HepG2 (cell line): Measurements from ENCODE around the gene CADPS. TPM values are rescaled to one million over a fixed set of nuclear protein-coding genes. Genes with fewer than 3 reads are reported as not detected.

Experiments
- ATAC-seq: fragments of 200-7000 bp; cut with Tn5 transposase; 3 replicates; pipeline ENCODE4 v1.9.1; 2020; ENCODE audit warnings: mild to moderate bottlenecking, moderate library complexity
- BruUV-seq: library from RNA; stranded (reverse); fragments of 400-500 nt; replicated peaks from 2 replicates; lab custom pipeline; 2021; lab: Mats Ljungman, UMichigan
- CTCF ChIA-PET: fragments of 300-600 bp; formaldehyde crosslinking; extraction: SDS; loops from one replicate; lab custom pipeline; 2021; ENCODE audit warnings: low total read pairs, inconsistent platforms, low intra/inter-chr PET ratio; lab: Yijun Ruan, JAX
- POLR2A ChIA-PET: fragments of 350-600 bp; sonication (Branson Sonifier 250); formaldehyde crosslinking; loops from one replicate; lab custom pipeline; 2020; ENCODE audit warnings: antibody characterized with exemption, inconsistent platforms; lab: Yijun Ruan, JAX
- DNase-seq: peaks from one replicate; pipeline ENCODE4 v3.0.0-alpha.2; 2015; ENCODE audit warnings: low spot score
- FAIRE-seq: peaks from 3 replicates; lab custom pipeline; 2011; peaks lifted over from hg19 to GRCh38; lab: Jason Lieb, UNC
- H2AFZ ChIP-seq: one replicate; pipeline ENCODE4 v1.6.1; 2011; ENCODE audit warnings: low read length, inconsistent platforms
- H3K27ac ChIP-seq: fragments of 300-600 bp; 3 replicates; pipeline ENCODE4 v1.8.0; 2011; ENCODE audit warnings: mixed run types, mild to moderate bottlenecking, mixed read lengths, low read length, inconsistent platforms; ENCODE audit not compliant: insufficient read depth; ENCODE audit errors: extremely low read length
- H3K27me3 ChIP-seq, 2 experiments: fragments of 200-600 bp in 1 of 2; 2 replicates in 1 of 2; 3 replicates in 1 of 2; pipeline versions ENCODE4 v1.6.0 to v1.8.0; 2011; ENCODE audit warnings: low read length in 2 of 2, mild to moderate bottlenecking in 2 of 2, moderate library complexity in 2 of 2, inconsistent platforms in 1 of 2; ENCODE audit not compliant: insufficient read depth in 2 of 2, control insufficient read depth in 1 of 2
- H3K36me3 ChIP-seq, 2 experiments: fragments of 200-600 bp in 1 of 2; replicated peaks in 1 of 2; 2 replicates in 1 of 2; 3 replicates in 1 of 2; pipeline versions ENCODE4 v1.5.1 to v1.8.0; 2011; ENCODE audit warnings: low read length in 2 of 2, inconsistent platforms in 1 of 2; ENCODE audit not compliant: insufficient read depth in 2 of 2, control insufficient read depth in 1 of 2
- H3K4me1 ChIP-seq: 2 replicates; pipeline ENCODE4 v1.5.1; 2012; ENCODE audit warnings: low read length, inconsistent platforms; ENCODE audit not compliant: insufficient read depth
- H3K4me2 ChIP-seq: 2 replicates; pipeline ENCODE4 v1.6.0; 2011; ENCODE audit warnings: low read depth, low read length, inconsistent platforms
- H3K4me3 ChIP-seq, 3 experiments: fragments of 200-600 bp in 1 of 3; sonication (generic), shearing (Covaris generic) in 1 of 3; replicated peaks in 1 of 3; 2 replicates each; pipeline ENCODE4 v1.5.1; 2011 to 2016; ENCODE audit warnings: low read length in 3 of 3, inconsistent platforms in 2 of 3, low read depth in 2 of 3, mild to moderate bottlenecking in 2 of 3, control low read depth in 1 of 3, mixed read lengths in 1 of 3; ENCODE audit not compliant: insufficient read depth in 1 of 3
- H3K79me2 ChIP-seq: one replicate; pipeline ENCODE4 v1.6.1; 2011; ENCODE audit warnings: low read length, inconsistent platforms; ENCODE audit not compliant: insufficient read depth
- H3K9ac ChIP-seq: 2 replicates; pipeline ENCODE4 v1.6.0; 2011; ENCODE audit warnings: mild to moderate bottlenecking, low read depth, low read length, inconsistent platforms; ENCODE audit not compliant: insufficient read depth
- H3K9me3 ChIP-seq: 2 replicates; pipeline ENCODE4 v1.5.1; 2012; ENCODE audit warnings: mild to moderate bottlenecking, low read length
- H4K20me1 ChIP-seq: 2 replicates; pipeline ENCODE4 v1.6.0; 2011; ENCODE audit warnings: inconsistent platforms, mild to moderate bottlenecking, low read length, moderate library complexity; ENCODE audit not compliant: insufficient read depth
- ARNTL ChIP-seq: sonication (generic); formaldehyde crosslinking; IDR thresholded peaks from 2 replicates; pipeline ENCODE4 v1.4.0; 2020; ENCODE audit warnings: mild to moderate bottlenecking, missing genetic modification reagents
- FOSL1 ChIP-seq: sonication (generic); formaldehyde crosslinking; IDR thresholded peaks from 2 replicates; pipeline ENCODE4 v1.9.0; 2021; ENCODE audit warnings: missing genetic modification reagents, borderline replicate concordance
- HNRNPLL ChIP-seq: fragments of 200-400 bp; formaldehyde crosslinking; IDR thresholded peaks from 2 replicates; pipeline ENCODE4 v1.6.1; 2017; ENCODE audit warnings: mild to moderate bottlenecking, low read depth, low read length; ENCODE audit not compliant: poor library complexity, severe bottlenecking
- KLF9 ChIP-seq: IDR thresholded peaks from 2 replicates; pipeline ENCODE4 v1.6.1; 2016; ENCODE audit warnings: low read depth
- PCBP1 ChIP-seq: fragments of 200-400 bp; formaldehyde crosslinking; IDR thresholded peaks from 2 replicates; pipeline ENCODE4 v1.6.1; 2017; ENCODE audit warnings: mild to moderate bottlenecking, low read depth, low read length, borderline replicate concordance
- RORA ChIP-seq: sonication (generic); formaldehyde crosslinking; IDR thresholded peaks from 2 replicates; pipeline ENCODE4 v1.5.0; 2020; ENCODE audit warnings: mild to moderate bottlenecking, missing genetic modification reagents, moderate library complexity
- RXRA ChIP-seq: sonication (generic); formaldehyde crosslinking; IDR thresholded peaks from 2 replicates; pipeline ENCODE4 v1.5.1; 2020; ENCODE audit warnings: missing genetic modification reagents
- ZNF138 ChIP-seq: sonication (generic); formaldehyde crosslinking; IDR thresholded peaks from 2 replicates; pipeline ENCODE4 v1.5.0; 2020; ENCODE audit warnings: mild to moderate bottlenecking, low read depth, missing genetic modification reagents
- ZNF251 ChIP-seq: sonication (generic); formaldehyde crosslinking; IDR thresholded peaks from 2 replicates; pipeline ENCODE4 v1.9.0; 2021; ENCODE audit warnings: mild to moderate bottlenecking, missing genetic modification reagents
- ZNF589 ChIP-seq: sonication (generic); formaldehyde crosslinking; conservative IDR thresholded peaks from 2 replicates; pipeline ENCODE4 v1.8.0; 2022; ENCODE audit warnings: mild to moderate bottlenecking, moderate library complexity, missing genetic modification reagents
- ZNF772 ChIP-seq: sonication (generic); formaldehyde crosslinking; IDR thresholded peaks from 2 replicates; pipeline ENCODE4 v1.5.0; 2020; ENCODE audit warnings: mild to moderate bottlenecking, missing genetic modification reagents
- WGBS: methylation state at CpG from one replicate; pipeline ENCODE4 v1.1.6; 2017; ENCODE audit warnings: low lambda C conversion rate; 5-methylcytosine and 5-hydroxymethylcytosine counted together
- in situ Hi-C: cut with HindIII; loops from 2 replicates; pipeline ENCODE4 v1.10.0; 2017; ENCODE audit warnings: low pct_unique_long_range_greater_than_20kb; ENCODE audit not compliant: extremely low pct_ligation_motif_present
- intact Hi-C: fragments of 100-400 bp; cut with micrococcal nuclease; formaldehyde crosslinking; loops from one replicate; pipeline ENCODE4 v1.10.0; 2022; ENCODE audit not compliant: unreplicated experiment
- polyA plus RNA-seq, 8 experiments: library from polyadenylated mRNA; depleted of rRNA in 3 of 8; stranded (reverse) in 7 of 8; unstranded in 1 of 8; fragments of >200 nt; fragmentation: Illumina TruSeq in 4 of 8; extraction: Trizol in 4 of 8; gene quantifications; 2 replicates each; pipeline versions ENCODE4 v1.2.1 to v1.2.3, GENCODE V29; 2011 to 2016; ENCODE audit warnings: low read depth in 4 of 8, missing spikeins in 1 of 8, mixed read lengths in 1 of 8; ENCODE audit not compliant: insufficient read depth in 1 of 8
- total RNA-seq, 5 experiments: library from RNA; depleted of rRNA; stranded (reverse); fragments of >200 nt; fragmentation: Illumina TruSeq; extraction: Trizol; gene quantifications; 2 replicates each; pipeline ENCODE4 v1.2.3, GENCODE V29; 2016; ENCODE audit warnings: low read depth in 1 of 5
- TF ChIP-seq, protein P1 (sequence below): sonication (generic); formaldehyde crosslinking; conservative IDR thresholded peaks from 2 replicates; pipeline ENCODE4 v1.8.0; 2022; ENCODE audit warnings: missing genetic modification reagents
- TF ChIP-seq, protein P2 (sequence below): sonication (generic); formaldehyde crosslinking; IDR thresholded peaks from 2 replicates; pipeline ENCODE4 v1.5.1; 2020; ENCODE audit warnings: mild to moderate bottlenecking, missing genetic modification reagents, borderline replicate concordance

CADPS gene
- total and polyA plus RNA-seq, 2 of the 13 experiments (the other 11 are each of a cell fraction or from before 2014, with no cell fraction given), result not detected

DNA sequence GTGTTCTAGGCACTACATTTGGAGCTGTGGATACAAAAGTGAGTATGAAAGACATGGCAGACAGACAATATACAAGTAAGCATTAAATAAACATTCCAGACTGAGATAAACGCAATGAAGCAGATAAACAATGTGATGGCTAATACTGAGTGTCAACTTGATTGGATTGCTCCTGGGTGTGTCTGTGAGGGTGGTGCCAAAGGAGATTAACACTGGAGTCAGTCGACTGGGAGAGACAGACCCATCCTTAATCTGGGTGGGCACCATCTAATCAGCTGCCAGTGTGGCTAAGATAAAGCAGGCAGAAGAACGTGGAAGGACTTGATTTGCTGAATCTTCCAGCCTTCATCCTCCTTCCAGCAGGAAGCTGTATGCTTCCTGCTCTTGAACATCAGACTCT, 77.2 kb downstream of the CADPS start:
- H3K9me3 ChIP-seq, result no peaks in the 10 kb centered on the region
- no peak for DNase-seq
- H3K4me3 ChIP-seq, result no peak overlapping the region
- no peaks in the 10 kb centered on the region for H3K4me1 ChIP-seq
- H3K36me3 ChIP-seq, result no peaks in the 10 kb centered on the region
- TF ChIP-seq ZNF589 (CRISPR knock-in tag) (no peak), ZNF772 (CRISPR knock-in tag) (no peak), HNRNPLL (no peak), RORA (CRISPR knock-in tag) (no peak), PCBP1 (no peak), RXRA (no peak), ARNTL (CRISPR knock-in tag) (no peak), ZNF251 (CRISPR knock-in tag) (no peak), FOSL1 (no peak), ZNF138 (no peak), KLF9 (CRISPR knock-in tag) (no peak)
- TF ChIP-seq, protein P1, sequence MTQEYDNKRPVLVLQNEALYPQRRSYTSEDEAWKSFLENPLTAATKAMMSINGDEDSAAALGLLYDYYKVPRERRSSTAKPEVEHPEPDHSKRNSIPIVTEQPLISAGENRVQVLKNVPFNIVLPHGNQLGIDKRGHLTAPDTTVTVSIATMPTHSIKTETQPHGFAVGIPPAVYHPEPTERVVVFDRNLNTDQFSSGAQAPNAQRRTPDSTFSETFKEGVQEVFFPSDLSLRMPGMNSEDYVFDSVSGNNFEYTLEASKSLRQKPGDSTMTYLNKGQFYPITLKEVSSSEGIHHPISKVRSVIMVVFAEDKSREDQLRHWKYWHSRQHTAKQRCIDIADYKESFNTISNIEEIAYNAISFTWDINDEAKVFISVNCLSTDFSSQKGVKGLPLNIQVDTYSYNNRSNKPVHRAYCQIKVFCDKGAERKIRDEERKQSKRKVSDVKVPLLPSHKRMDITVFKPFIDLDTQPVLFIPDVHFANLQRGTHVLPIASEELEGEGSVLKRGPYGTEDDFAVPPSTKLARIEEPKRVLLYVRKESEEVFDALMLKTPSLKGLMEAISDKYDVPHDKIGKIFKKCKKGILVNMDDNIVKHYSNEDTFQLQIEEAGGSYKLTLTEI (CRISPR knock-in tag), result no peak
- TF ChIP-seq, protein P2, sequence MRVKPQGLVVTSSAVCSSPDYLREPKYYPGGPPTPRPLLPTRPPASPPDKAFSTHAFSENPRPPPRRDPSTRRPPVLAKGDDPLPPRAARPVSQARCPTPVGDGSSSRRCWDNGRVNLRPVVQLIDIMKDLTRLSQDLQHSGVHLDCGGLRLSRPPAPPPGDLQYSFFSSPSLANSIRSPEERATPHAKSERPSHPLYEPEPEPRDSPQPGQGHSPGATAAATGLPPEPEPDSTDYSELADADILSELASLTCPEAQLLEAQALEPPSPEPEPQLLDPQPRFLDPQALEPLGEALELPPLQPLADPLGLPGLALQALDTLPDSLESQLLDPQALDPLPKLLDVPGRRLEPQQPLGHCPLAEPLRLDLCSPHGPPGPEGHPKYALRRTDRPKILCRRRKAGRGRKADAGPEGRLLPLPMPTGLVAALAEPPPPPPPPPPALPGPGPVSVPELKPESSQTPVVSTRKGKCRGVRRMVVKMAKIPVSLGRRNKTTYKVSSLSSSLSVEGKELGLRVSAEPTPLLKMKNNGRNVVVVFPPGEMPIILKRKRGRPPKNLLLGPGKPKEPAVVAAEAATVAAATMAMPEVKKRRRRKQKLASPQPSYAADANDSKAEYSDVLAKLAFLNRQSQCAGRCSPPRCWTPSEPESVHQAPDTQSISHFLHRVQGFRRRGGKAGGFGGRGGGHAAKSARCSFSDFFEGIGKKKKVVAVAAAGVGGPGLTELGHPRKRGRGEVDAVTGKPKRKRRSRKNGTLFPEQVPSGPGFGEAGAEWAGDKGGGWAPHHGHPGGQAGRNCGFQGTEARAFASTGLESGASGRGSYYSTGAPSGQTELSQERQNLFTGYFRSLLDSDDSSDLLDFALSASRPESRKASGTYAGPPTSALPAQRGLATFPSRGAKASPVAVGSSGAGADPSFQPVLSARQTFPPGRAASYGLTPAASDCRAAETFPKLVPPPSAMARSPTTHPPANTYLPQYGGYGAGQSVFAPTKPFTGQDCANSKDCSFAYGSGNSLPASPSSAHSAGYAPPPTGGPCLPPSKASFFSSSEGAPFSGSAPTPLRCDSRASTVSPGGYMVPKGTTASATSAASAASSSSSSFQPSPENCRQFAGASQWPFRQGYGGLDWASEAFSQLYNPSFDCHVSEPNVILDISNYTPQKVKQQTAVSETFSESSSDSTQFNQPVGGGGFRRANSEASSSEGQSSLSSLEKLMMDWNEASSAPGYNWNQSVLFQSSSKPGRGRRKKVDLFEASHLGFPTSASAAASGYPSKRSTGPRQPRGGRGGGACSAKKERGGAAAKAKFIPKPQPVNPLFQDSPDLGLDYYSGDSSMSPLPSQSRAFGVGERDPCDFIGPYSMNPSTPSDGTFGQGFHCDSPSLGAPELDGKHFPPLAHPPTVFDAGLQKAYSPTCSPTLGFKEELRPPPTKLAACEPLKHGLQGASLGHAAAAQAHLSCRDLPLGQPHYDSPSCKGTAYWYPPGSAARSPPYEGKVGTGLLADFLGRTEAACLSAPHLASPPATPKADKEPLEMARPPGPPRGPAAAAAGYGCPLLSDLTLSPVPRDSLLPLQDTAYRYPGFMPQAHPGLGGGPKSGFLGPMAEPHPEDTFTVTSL (CRISPR knock-in tag), result no peak
- FAIRE-seq, result no peak
- H3K4me2 ChIP-seq, result no peak overlapping the region
- no peak overlapping the region for H2AFZ ChIP-seq
- H3K79me2 ChIP-seq, result no peaks in the 10 kb centered on the region
- no peaks in the 10 kb centered on the region for H4K20me1 ChIP-seq
- WGBS, result 0% methylated on average over 3 of the region's 3 CpGs
- in situ Hi-C loops (no loop called here), intact Hi-C loops (no loop called here)
- CTCF ChIA-PET, result no interaction called here
- no peak for ATAC-seq
- POLR2A ChIA-PET, result no interaction called here
- BruUV-seq, result no TSS peak
- no peak overlapping the region for H3K9ac ChIP-seq
- no peak overlapping the region for H3K27ac ChIP-seq
- H3K27me3 ChIP-seq, result no peaks in the 10 kb centered on the region
